Esophagus muscularis mucosa (tissue), 4 donors: ENCODE measurements around the gene SSR1. TPM values are rescaled to one million over a fixed set of nuclear protein-coding genes. Genes with fewer than 3 reads are reported as not detected.

Experiments
- DNase-seq: peaks from one replicate; pipeline ENCODE4 v3.0.0-alpha.2; 2017; ENCODE audit errors: extremely low spot score
- H3K27ac ChIP-seq, 4 donors: fragments of 200-600 bp; sonication (generic); replicated peaks in 1 of 4; 1 replicate in 3 of 4; 2 replicates in 1 of 4; pipeline ENCODE4 v1.5.1; 2016 to 2019; ENCODE audit warnings: mild to moderate bottlenecking in 1 of 4
- H3K27me3 ChIP-seq, 4 donors: fragments of 200-600 bp; sonication (generic); one replicate each; pipeline versions ENCODE4 v1.5.1 to v1.6.0; 2016 to 2019
- H3K36me3 ChIP-seq, 4 donors: fragments of 200-600 bp; sonication (generic); one replicate each; pipeline ENCODE4 v1.5.1; 2016 to 2019
- H3K4me1 ChIP-seq, 4 donors: fragments of 200-600 bp; sonication (generic); one replicate each; pipeline ENCODE4 v1.5.1; 2016 to 2019
- H3K4me3 ChIP-seq, 4 donors: fragments of 200-600 bp; sonication (generic); 1 replicate in 2 of 4; 2 replicates in 2 of 4; pipeline ENCODE4 v1.5.1; 2016 to 2019; ENCODE audit warnings: mild to moderate bottlenecking in 4 of 4, moderate library complexity in 1 of 4
- H3K9me3 ChIP-seq, 4 donors: fragments of 200-600 bp; sonication (generic); 1 replicate in 3 of 4; 2 replicates in 1 of 4; pipeline ENCODE4 v1.5.1; 2016 to 2019
- EP300 ChIP-seq: sonication (generic); formaldehyde crosslinking; IDR thresholded peaks from one replicate; pipeline ENCODE4 v1.6.1; 2017; ENCODE audit warnings: antibody characterized with exemption
- POLR2A ChIP-seq: fragments of 450-650 bp; IDR thresholded peaks from one replicate; pipeline ENCODE4 v1.6.1; 2017; ENCODE audit warnings: antibody characterized with exemption, moderate library complexity, mild to moderate bottlenecking, low read depth
- POLR2AphosphoS5 ChIP-seq, 2 donors: sonication (generic); formaldehyde crosslinking; IDR thresholded peaks; one replicate each; pipeline ENCODE4 v1.6.1; 2017; ENCODE audit warnings: antibody characterized with exemption in 2 of 2
- WGBS: methylation state at CpG from one replicate; pipeline ENCODE4 v1.1.5; 2018; 5-methylcytosine and 5-hydroxymethylcytosine counted together
- intact Hi-C: fragments of 100-400 bp; cut with DNase I; formaldehyde crosslinking; loops from one replicate; pipeline ENCODE4 v1.15.1; 2023
- total RNA-seq, 4 donors: library from RNA; depleted of rRNA; stranded (reverse); fragments of >200 nt; gene quantifications; one replicate each; pipeline versions ENCODE4 v1.1.0 to v1.2.1, GENCODE V29; 2016
- TF ChIP-seq, protein P1 (sequence below), 3 experiments: fragments of 200-600 bp in 2 of 3; fragments of 450-650 bp in 1 of 3; sonication (generic) in 2 of 3; IDR thresholded peaks; one replicate each; pipeline ENCODE4 v1.5.1; 2017 to 2019; ENCODE audit warnings: antibody characterized with exemption in 3 of 3, mild to moderate bottlenecking in 2 of 3, moderate library complexity in 1 of 3

SSR1 gene
- total RNA-seq, 4 donors from 2014 or later: 29.5 to 41.3 (median 34.2) TPM

DNA sequence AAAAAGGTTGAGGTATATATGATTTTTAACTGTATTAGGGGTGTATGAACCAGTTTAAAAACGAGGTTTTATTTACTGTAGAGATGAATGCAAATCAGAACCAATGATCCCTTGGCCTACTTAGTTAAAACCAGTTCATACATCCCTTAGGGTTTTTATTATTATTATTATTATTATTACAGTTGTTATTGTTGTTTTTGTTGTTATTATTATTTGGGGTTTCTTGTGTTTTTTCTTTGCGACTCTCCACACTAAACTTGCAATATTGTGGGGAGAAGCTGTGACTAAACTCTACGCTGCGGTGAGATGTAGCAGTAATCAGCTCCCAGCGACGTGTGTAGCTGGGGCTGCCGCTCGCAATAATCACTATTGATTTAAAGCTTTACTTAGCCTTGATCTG is 62.2 kb downstream of the SSR1 start:
- peaks cover 0 to 6% (median under 1%) of the 10 kb centered on the region in 4 donors for H3K9me3 ChIP-seq
- DNase-seq: no peak
- no peak for TF ChIP-seq EP300
- no peak for TF ChIP-seq POLR2AphosphoS5 (IDR thresholded peaks at IDR 0.05)
- no peak for TF ChIP-seq POLR2A
- TF ChIP-seq, protein P1, sequence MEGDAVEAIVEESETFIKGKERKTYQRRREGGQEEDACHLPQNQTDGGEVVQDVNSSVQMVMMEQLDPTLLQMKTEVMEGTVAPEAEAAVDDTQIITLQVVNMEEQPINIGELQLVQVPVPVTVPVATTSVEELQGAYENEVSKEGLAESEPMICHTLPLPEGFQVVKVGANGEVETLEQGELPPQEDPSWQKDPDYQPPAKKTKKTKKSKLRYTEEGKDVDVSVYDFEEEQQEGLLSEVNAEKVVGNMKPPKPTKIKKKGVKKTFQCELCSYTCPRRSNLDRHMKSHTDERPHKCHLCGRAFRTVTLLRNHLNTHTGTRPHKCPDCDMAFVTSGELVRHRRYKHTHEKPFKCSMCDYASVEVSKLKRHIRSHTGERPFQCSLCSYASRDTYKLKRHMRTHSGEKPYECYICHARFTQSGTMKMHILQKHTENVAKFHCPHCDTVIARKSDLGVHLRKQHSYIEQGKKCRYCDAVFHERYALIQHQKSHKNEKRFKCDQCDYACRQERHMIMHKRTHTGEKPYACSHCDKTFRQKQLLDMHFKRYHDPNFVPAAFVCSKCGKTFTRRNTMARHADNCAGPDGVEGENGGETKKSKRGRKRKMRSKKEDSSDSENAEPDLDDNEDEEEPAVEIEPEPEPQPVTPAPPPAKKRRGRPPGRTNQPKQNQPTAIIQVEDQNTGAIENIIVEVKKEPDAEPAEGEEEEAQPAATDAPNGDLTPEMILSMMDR (IDR thresholded peaks at IDR 0.05): no peak
- 92% methylated on average over 8 of the region's 8 CpGs for WGBS
- peaks cover 0 to 8% (median 0%) of the 10 kb centered on the region in 4 donors for H3K4me1 ChIP-seq
- no peaks in the 10 kb centered on the region for H3K27me3 ChIP-seq
- intact Hi-C loops: no loop called here
- peaks cover 35 to 67% (median 59%) of the 10 kb centered on the region in 4 donors for H3K36me3 ChIP-seq
- no peak overlapping the region for H3K4me3 ChIP-seq
- no peak overlapping the region for H3K27ac ChIP-seq

DNA sequence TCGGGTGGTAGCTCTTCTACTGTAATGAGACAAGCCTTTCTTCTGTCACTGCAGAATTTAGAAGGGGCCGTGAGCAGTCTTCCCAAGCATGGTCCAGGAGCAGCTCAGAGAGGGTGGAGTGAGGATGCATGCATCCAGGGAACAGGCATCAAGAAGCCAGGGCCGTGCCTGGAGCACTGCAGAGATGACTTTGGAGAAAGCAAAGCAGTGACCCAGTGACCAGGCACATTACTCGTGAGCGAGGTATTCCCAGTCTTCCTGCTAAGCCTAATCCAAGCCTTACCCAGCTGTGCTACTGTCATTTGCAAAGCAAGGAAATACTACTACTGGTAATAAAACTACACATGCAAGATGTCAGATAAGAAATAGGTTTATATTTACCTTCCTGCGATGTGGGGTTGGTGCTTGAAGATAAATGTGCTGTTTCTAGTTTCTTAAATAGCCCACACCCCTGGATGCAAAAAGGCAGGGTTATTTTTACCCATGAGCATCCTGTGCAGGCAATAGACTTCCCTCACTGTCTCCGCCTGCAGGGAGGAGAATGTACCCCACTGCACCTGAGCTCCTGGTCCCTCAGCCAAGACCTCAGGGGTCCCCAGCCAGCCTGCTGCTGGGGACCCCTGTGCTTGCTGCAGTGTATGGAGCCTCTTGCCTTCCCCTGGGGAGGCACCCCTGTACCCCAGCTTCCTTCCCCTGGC is 62.9 kb downstream of the SSR1 start:
- intact Hi-C loops: loop anchor here (10.0 kb wide), 1 partner anchor 335 kb away; no protein-coding TSS in a partner anchor
- H3K9me3 ChIP-seq: no peaks in the 10 kb centered on the region
- DNase-seq: no peak
- no peak overlapping the region for H3K27ac ChIP-seq
- 83% methylated on average over 7 of the region's 7 CpGs for WGBS
- peaks cover 35 to 74% (median 63%) of the 10 kb centered on the region in 4 donors for H3K36me3 ChIP-seq
- H3K27me3 ChIP-seq: no peaks in the 10 kb centered on the region
- H3K4me1 ChIP-seq: peaks cover 0 to 8% (median 0%) of the 10 kb centered on the region in 4 donors
- TF ChIP-seq, protein P1 (IDR thresholded peaks at IDR 0.05): no peak
- TF ChIP-seq EP300 (no peak), POLR2A (no peak), POLR2AphosphoS5 (IDR thresholded peaks at IDR 0.05) (no peak)
- H3K4me3 ChIP-seq: no peak overlapping the region

- H3K4me3 ChIP-seq: no peak overlapping the region
- intact Hi-C loops: loop anchor here (10.0 kb wide), 1 partner anchor 335 kb away; no protein-coding TSS in a partner anchor
- no peak for DNase-seq
- H3K27ac ChIP-seq: no peak overlapping the region
- peaks cover 0 to 1% (median 0%) of the 10 kb centered on the region in 4 donors for H3K4me1 ChIP-seq
- peaks cover 35 to 80% (median 63%) of the 10 kb centered on the region in 4 donors for H3K36me3 ChIP-seq
- TF ChIP-seq EP300: no peak
- TF ChIP-seq POLR2A: no peak
- no peak for TF ChIP-seq POLR2AphosphoS5 (IDR thresholded peaks at IDR 0.05)
- TF ChIP-seq, protein P1 (IDR thresholded peaks at IDR 0.05): no peak
- H3K9me3 ChIP-seq: no peaks in the 10 kb centered on the region
- no peaks in the 10 kb centered on the region for H3K27me3 ChIP-seq
- 92% methylated on average over 2 of the region's 2 CpGs for WGBS
Measured at GRCh38 chr6:7249391-7249790, 63.6 kb downstream of the SSR1 start.

DNA sequence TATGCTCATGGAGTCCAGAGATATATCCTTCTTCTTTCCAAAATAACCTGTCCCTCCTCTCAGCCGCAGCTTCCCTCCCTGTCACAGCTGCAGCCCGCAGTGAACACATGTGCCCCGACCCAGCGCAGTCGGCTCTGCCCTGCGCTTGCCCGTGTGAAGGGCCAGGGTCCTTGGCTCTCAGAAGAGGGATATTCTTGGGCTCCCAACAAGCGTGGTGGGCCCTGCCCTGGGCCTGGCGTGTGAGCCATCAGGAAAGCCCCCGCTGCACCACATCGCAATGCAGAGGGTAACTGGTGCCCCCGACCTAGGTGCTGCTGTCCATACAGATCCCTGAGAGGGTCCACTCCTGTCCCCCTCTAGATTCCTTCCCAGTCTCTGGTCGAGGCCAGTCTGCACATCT is 65.2 kb downstream of the SSR1 start:
- TF ChIP-seq POLR2AphosphoS5 (IDR thresholded peaks at IDR 0.05): no peak
- TF ChIP-seq, protein P1 (IDR thresholded peaks at IDR 0.05): no peak
- no peak for TF ChIP-seq EP300
- TF ChIP-seq POLR2A: no peak
- peaks cover 35 to 80% (median 63%) of the 10 kb centered on the region in 4 donors for H3K36me3 ChIP-seq
- H3K4me1 ChIP-seq: peaks cover 5 to 12% (median 9%) of the 10 kb centered on the region in 4 donors
- no peak overlapping the region for H3K4me3 ChIP-seq
- no peaks in the 10 kb centered on the region for H3K9me3 ChIP-seq
- no peak for DNase-seq
- no peak overlapping the region for H3K27ac ChIP-seq
- 94% methylated on average over 5 of the region's 13 CpGs for WGBS
- intact Hi-C loops: loop anchor here (10.0 kb wide), 1 partner anchor 333 kb away; no protein-coding TSS in a partner anchor
- H3K27me3 ChIP-seq: no peaks in the 10 kb centered on the region
